CD4-positive, alpha-beta T cell treated with Interleukin-15 for 1 hour (primary cell): Measurements from ENCODE around the gene ZNF385C.
"Not testable (repeated sequence)": the region's sequence is repeated elsewhere in the genome, so short reads cannot be mapped to it uniquely, and the experiment has no call there.

ENCODE experiments used
- DNase-seq: peaks from one replicate; pipeline ENCODE4 v3.0.0-alpha.2; 2020

Gene ZNF385C

GRCh38 chr17:42097691-42098631, at the start of gene ZNF385C:
TSS of gene ZNF385C (minus strand) at chr17:42098473. CDS start at chr17:42063056, 35,417 bp downstream.
- no peak for DNase-seq

- no peak for DNase-seq
These were observed 48.8 kb upstream of the ZNF385C start for GRCh38 chr17:42146911-42147607.

- not testable (repeated sequence) for DNase-seq
These were observed 44.9 kb upstream of the ZNF385C start for GRCh38 chr17:42143138-42143537.

GRCh38 chr17:42142371-42142896, 44.2 kb upstream of the ZNF385C start:
- no peak for DNase-seq

- DNase-seq = no peak
These were observed 43.1 kb upstream of the ZNF385C start for GRCh38 chr17:42141382-42141781.

GRCh38 chr17:42140690-42141089, 42.4 kb upstream of the ZNF385C start:
- DNase-seq = not testable (repeated sequence)

GRCh38 chr17:42138749-42139492, 40.6 kb upstream of the ZNF385C start:
- DNase-seq = no peak

- no peak for DNase-seq
These were observed 38.4 kb upstream of the ZNF385C start for GRCh38 chr17:42136654-42137051.

- no peak for DNase-seq
These were observed 37.7 kb upstream of the ZNF385C start for GRCh38 chr17:42135664-42136653.

- DNase-seq = no peak
These were observed 36.9 kb upstream of the ZNF385C start for GRCh38 chr17:42135151-42135550.

GRCh38 chr17:42133461-42134041, 35.3 kb upstream of the ZNF385C start:
- DNase-seq = peak; percentile 69

GRCh38 chr17:42132941-42133340, 34.7 kb upstream of the ZNF385C start:
- no peak for DNase-seq

- no peak for DNase-seq
These were observed 33.7 kb upstream of the ZNF385C start for GRCh38 chr17:42131981-42132432.

GRCh38 chr17:42131232-42131631, 33.0 kb upstream of the ZNF385C start:
- no peak for DNase-seq

- DNase-seq = no peak
These were observed 32.1 kb upstream of the ZNF385C start for GRCh38 chr17:42130310-42130936.

GRCh38 chr17:42129109-42129837, 31.0 kb upstream of the ZNF385C start:
- no peak for DNase-seq

- DNase-seq = no peak
These were observed 29.1 kb upstream of the ZNF385C start for GRCh38 chr17:42127414-42127813.

- DNase-seq = no peak
These were observed 28.6 kb upstream of the ZNF385C start for GRCh38 chr17:42126836-42127235.

GRCh38 chr17:42125565-42125964, 27.3 kb upstream of the ZNF385C start:
- no peak for DNase-seq

- no peak for DNase-seq
These were observed 26.0 kb upstream of the ZNF385C start for GRCh38 chr17:42124256-42124655.
